ENCODE measurements around the gene LYPD6B. TPM values are rescaled to one million over a fixed set of nuclear protein-coding genes. Genes with fewer than 3 reads are reported as not detected.

Gene LYPD6B
- total RNA-seq, 1 donor: 3.0 TPM

DNA sequence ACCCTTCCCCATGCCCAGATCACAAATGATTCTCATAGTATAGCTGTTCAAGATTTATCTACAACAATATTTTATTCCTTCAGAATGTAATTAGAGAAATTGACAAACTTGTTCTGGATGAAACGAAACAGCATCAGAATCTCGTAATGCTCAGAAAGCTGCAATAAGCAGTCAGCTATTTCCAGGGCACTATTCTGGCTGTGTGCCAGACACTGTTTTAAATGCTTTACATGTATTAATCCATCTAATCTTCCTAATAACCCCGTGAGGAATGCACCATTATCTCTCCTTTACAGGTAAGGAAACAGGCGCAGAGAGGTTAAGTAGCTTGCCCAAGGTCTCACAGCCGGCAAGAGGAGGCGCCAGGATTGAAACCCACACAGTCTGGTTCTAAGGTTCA, 10.1 kb upstream of the LYPD6B start:
- no peak overlapping the region for H3K4me3 ChIP-seq (ENCODE audit: low read depth, low read length)
- DNase-seq (ENCODE audit: low read depth): no peak
- TF ChIP-seq, protein P1, sequence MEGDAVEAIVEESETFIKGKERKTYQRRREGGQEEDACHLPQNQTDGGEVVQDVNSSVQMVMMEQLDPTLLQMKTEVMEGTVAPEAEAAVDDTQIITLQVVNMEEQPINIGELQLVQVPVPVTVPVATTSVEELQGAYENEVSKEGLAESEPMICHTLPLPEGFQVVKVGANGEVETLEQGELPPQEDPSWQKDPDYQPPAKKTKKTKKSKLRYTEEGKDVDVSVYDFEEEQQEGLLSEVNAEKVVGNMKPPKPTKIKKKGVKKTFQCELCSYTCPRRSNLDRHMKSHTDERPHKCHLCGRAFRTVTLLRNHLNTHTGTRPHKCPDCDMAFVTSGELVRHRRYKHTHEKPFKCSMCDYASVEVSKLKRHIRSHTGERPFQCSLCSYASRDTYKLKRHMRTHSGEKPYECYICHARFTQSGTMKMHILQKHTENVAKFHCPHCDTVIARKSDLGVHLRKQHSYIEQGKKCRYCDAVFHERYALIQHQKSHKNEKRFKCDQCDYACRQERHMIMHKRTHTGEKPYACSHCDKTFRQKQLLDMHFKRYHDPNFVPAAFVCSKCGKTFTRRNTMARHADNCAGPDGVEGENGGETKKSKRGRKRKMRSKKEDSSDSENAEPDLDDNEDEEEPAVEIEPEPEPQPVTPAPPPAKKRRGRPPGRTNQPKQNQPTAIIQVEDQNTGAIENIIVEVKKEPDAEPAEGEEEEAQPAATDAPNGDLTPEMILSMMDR (IDR thresholded peaks at IDR 0.05; ENCODE audit: insufficient read depth, low read depth, low read length): no peak

DNA sequence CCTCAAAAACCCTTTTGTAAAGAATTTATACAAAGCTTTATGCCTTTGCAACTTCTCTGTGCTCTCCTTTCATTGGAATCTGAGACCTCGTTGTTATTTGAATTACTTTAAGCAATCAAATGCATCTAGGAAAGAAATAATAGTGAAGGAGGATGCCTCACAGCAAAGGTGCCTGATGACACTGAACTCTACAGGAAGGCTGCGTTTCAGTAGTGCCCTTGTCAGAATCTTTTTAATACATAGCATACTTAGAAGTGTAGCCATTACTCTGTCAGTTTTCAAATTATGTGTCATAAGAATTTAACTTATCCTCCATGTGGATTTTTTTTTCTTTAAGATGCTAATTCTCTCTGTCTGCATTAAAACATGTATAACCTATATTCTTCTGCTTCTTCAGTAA, 9.6 kb upstream of the LYPD6B start:
- no peak overlapping the region for H3K4me3 ChIP-seq (ENCODE audit: low read depth, low read length)
- TF ChIP-seq, protein P1 (IDR thresholded peaks at IDR 0.05; ENCODE audit: insufficient read depth, low read depth, low read length): no peak
- DNase-seq (ENCODE audit: low read depth): no peak

DNA sequence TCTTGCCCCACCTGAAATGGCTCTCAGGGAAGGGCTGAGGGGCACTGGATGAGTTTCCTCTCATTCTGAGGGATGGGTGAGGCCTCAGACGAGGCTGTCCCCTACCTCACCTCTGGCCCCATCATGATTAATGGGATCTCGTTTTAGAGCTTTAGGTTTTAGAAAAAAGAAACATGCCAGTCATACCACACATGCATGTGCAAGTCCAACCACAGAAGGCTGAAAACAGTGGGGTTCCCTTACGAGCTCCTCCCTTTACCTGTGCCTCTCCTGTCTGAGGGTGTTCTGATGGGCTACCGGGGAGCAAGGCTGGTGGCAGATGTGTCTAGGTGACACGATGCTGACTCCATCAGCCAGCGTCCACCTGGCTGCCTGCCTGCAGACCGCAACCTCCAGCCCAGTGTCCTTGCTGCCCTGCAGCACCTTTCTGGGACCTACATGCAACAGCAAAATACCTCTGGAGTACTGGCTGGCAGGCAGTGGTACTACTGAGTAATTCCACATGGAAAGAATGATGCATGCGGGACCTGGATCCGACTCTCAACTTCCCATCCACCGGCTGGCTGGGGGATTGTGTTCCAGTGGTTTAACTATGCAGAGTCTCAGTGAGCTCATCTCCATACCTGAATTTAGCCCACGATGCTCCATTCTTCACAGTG, 9.1 kb upstream of the LYPD6B start:
- DNase-seq (ENCODE audit: low read depth): no peak
- H3K4me3 ChIP-seq (ENCODE audit: low read depth, low read length): no peak overlapping the region
- TF ChIP-seq, protein P1 (IDR thresholded peaks at IDR 0.05; ENCODE audit: insufficient read depth, low read depth, low read length): no peak

DNA sequence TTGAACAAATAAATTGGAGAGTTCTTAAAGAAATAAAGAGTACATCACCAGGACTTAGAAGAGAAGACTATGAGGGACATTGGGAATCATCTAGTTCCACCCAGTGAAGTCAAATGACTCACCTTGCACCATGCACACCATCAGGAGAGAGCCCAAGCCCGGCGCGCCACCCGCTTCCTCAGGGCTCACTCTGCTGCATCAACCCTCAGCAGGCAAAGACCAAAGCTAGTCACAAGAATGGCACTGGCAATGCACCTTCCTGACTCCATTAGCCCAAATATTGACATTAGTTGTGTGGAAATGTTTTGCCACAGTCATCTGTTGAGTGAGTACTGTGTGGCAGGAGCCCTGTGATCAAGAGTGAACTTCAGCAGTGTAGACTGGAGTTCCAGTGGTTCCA, 7.1 kb upstream of the LYPD6B start:
- no peak overlapping the region for H3K4me3 ChIP-seq (ENCODE audit: low read depth, low read length)
- DNase-seq (ENCODE audit: low read depth): no peak
- TF ChIP-seq, protein P1 (IDR thresholded peaks at IDR 0.05; ENCODE audit: insufficient read depth, low read depth, low read length): no peak

DNA sequence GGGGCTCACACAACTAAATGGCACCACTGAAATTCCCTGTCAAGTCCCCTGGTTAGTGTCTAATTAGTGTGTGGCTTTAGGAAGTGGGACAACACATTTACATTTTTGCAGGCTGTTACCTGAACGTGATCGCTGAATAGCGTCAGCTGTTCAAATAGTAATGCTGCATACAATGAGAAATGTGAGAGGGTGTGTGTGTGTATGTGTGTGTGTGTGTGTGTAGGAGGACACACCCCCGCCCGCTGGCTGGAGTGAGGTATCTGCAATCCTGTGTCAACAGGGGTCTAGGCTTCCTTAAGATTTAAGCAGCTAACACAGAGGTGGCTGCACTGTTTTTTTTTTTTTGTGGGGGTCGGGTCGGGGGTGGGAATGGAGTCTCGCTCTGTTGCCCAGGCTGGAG, 4.8 kb upstream of the LYPD6B start:
- no peak overlapping the region for H3K4me3 ChIP-seq (ENCODE audit: low read depth, low read length)
- no peak for DNase-seq (ENCODE audit: low read depth)
- TF ChIP-seq, protein P1 (IDR thresholded peaks at IDR 0.05; ENCODE audit: insufficient read depth, low read depth, low read length): no peak

DNA sequence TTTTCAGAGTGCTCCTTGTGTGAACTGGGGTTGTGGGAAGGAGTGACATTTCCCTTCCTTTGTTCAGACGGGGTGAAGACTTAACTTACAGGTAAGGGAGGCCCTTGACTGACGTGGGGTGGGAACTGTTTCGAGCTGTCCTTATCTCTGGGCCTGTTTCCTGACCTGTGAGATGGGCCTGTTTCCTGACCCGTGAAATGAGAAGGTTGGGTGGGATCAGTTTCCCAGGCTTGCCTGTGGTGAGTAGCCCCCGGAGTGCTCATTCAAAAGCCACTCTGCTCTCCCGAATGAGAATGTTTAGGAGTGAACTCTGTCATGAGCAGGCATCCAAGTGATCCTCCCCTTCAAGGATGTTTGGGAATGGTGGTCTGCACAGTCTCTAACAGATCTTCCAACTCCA, 4.1 kb upstream of the LYPD6B start:
- H3K4me3 ChIP-seq (ENCODE audit: low read depth, low read length): no peak overlapping the region
- TF ChIP-seq, protein P1 (IDR thresholded peaks at IDR 0.05; ENCODE audit: insufficient read depth, low read depth, low read length): no peak
- DNase-seq (ENCODE audit: low read depth): no peak

Measured in fibroblast of villous mesenchyme (primary cell).